GM12891 (cell line): ENCODE results near the gene IL9R.

Source experiments
- POLR2A ChIP-seq: IDR thresholded peaks from 2 replicates; pipeline ENCODE4 v1.6.1; 2011; ENCODE audit warnings: low read depth, low read length, control low read depth
- POU2F2 ChIP-seq: IDR thresholded peaks from 2 replicates; pipeline ENCODE4 v1.6.1; 2011; ENCODE audit warnings: low read depth, mild to moderate bottlenecking, control low read depth, low read length, moderate library complexity

DNA sequence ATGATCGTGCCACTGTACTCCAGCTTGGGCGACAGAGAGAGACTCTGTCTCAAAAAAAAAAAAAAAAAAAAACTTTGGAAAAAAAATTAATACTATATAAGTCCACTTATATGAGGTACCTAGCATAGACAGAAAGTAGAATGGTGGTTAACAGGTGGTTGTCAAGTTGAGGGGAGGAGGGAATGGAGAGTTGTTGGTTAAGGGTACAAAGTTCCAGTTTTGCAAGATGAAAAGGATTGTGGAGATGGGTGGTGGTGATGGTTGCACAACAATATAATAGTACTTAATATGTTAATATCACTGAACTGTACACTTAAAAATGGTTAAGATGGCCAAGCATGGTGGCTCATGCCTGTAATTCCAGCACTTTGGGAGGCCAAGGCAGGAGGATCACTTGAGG, 4.1 kb upstream of the IL9R start:
- TF ChIP-seq POU2F2 = no peak
- no peak for TF ChIP-seq POLR2A
